HG03045 (cell line): ENCODE measurements around the gene ARHGAP36.

Source experiments
- ATAC-seq: cut with Tn5 transposase; IDR thresholded peaks from one replicate; pipeline ENCODE4 v1.9.1; 2021; ENCODE audit warnings: mild to moderate bottlenecking, moderate library complexity; ENCODE audit not compliant: unreplicated experiment

The ARHGAP36 gene

DNA sequence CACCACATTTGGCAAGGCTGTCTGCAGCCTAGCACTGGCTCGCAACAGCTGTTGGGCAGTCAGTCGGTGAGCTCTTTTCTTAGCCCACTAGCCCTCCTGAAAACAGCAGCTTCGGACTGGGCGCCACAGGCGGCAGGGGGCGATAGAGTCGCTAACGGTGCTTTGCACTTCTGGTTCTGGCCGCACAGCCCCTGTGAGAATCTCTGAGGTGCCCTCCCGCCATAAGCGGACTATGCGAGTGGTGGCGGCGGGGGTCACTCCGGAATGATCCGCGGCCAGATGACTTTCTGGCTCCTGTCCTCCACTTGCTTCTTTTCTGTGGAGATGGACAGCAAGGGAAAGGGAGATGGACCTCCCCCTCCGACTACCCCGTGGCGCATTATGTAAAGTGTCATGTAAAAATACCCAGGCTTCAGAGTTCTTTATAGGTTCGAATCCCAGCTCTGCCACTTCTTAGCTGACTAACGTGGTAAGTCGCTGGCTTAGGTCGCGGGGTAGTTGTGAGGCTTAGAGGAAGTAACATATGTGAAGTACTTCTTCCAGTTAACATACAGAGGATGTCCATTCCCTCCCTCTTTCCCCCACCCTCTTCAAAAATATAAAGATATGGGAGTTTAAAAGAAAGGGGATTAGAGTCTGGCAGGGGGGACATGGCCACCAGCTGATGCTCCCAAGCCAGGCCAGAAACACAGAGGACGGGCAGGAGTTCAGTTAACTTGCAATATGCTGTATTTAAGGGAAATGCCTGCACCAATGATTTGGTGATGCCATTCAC, 11.0 kb downstream of the ARHGAP36 start:
- no peak for ATAC-seq

DNA sequence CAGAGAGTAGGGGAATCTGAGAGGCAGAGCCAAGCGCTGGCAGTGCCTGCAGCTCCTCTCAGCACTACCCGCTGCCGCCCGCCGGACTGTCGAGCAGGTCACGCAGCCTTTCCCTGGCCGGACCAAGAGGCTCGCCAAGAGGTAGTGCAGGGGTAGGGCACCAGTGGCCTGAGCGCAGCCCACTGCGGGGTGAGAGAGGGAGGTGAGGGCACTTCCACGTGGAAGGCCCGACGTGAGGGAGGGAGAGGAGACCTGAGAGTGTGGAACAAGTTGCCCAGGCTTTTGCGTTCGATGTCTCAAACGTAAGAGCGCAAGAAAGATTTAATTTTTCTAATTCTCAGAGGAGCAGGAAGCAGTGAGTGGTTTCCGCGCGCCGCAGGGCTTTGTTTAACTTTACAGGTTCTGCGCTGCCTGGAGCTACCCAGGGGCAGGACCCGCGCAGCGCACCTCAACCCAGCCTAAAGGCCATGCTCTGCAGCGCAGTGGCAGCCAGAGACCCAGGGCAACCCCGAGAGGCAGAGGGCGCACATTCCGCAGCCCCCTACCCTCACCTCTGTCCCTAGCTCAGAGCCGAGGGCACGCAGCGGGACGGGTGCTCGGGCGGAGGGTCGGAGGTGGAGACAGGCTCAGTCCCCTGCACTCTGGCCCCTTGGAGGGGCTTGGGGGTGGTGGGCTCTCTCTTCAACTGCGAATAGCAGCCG, 14.9 kb downstream of the ARHGAP36 start:
- no peak for ATAC-seq

DNA sequence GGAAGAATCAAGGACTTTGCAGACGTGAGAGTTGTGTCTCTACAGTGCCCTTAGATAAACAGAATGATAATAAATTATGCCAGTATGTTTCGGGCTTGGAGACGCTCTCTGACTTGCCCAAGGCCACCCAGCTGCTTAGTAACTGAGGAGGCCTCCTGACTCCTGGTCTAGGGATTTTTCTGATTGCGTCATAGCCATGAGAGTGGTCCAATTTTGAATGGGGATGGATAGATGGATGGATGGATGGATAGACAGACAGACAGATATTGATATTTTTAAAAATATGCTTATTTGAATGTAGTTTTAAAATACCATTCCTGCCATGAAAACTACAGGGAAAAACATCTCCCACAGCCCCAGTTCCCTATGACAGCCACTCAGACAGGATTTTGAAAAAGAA, 15.5 kb downstream of the ARHGAP36 start:
- ATAC-seq: no peak

GRCh38 chrX:131081772-131082740, 23.9 kb downstream of the ARHGAP36 start:
- no peak for ATAC-seq

DNA sequence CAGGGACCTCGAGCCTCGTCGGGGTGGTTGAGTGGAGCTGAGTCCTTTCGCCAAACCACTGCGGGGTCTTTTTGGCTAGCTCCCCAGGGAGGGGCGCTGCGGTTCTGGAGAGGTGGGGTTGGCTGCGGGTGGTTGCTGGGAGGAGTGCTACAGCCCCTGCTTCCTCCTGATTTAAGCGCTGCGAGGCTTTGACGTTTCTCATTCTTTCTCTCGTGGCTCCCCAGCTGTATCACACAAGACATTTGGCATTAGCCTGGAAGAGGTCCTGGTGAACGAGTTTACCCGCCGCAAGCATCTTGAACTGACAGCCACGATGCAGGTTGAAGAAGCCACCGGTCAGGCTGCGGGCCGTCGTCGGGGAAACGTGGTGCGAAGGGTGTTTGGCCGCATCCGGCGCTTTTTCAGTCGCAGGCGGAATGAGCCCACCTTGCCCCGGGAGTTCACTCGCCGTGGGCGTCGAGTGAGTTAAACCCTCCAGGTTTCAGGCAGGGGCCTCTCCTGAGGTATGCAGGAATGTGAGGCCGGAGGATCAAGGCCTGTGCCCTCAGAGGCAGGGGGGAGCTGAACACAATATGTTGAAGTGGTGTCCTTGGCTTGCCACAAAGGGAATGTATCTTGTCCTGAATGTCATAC, 25.5 kb downstream of the ARHGAP36 start:
- ATAC-seq: no peak

GRCh38 chrX:131084145-131084544, 26.0 kb downstream of the ARHGAP36 start:
- no peak for ATAC-seq

- no peak for ATAC-seq
Observed at GRCh38 chrX:131136776-131137175, 78.6 kb downstream of the ARHGAP36 start.

GRCh38 chrX:131139072-131139471, 80.9 kb downstream of the ARHGAP36 start:
- ATAC-seq: no peak
